RWPE2 (cell line): ENCODE results near the gene GLB1L2.
"Not testable (repeated sequence)": the region's sequence is repeated elsewhere in the genome, so short reads cannot be mapped to it uniquely, and the experiment has no call there.

Experiments
- ATAC-seq: fragments of 200-7000 bp; cut with Tn5 transposase; 3 replicates; pipeline ENCODE4 v1.9.1; 2021; ENCODE audit warnings: low read depth
- DNase-seq: peaks from one replicate; pipeline ENCODE4 v3.0.0-alpha.2; 2020; ENCODE audit warnings: low spot score
- H3K27ac ChIP-seq: fragments of 450-650 bp; 2 replicates; pipeline ENCODE4 v1.5.1; 2017; ENCODE audit warnings: mild to moderate bottlenecking; ENCODE audit not compliant: poor library complexity, severe bottlenecking
- H3K27me3 ChIP-seq: fragments of 250-450 bp; sonication (Bioruptor Pico); 2 replicates; pipeline ENCODE4 v1.5.1; 2021; ENCODE audit warnings: mild to moderate bottlenecking, moderate library complexity; ENCODE audit not compliant: insufficient read depth, poor library complexity, severe bottlenecking
- H3K36me3 ChIP-seq: fragments of 250-450 bp; sonication (Bioruptor Pico); 2 replicates; pipeline ENCODE4 v1.5.1; 2020; ENCODE audit warnings: low read depth, mild to moderate bottlenecking, moderate library complexity
- H3K4me1 ChIP-seq: fragments of 250-450 bp; sonication (Bioruptor Pico); 2 replicates; pipeline ENCODE4 v1.5.1; 2021; ENCODE audit warnings: mild to moderate bottlenecking, moderate library complexity; ENCODE audit not compliant: insufficient read depth, poor library complexity, severe bottlenecking
- H3K4me3 ChIP-seq: fragments of 250-450 bp; sonication (Bioruptor Pico); 2 replicates; pipeline ENCODE4 v1.5.1; 2021; ENCODE audit warnings: mild to moderate bottlenecking, moderate library complexity; ENCODE audit not compliant: severe bottlenecking
- H3K9me3 ChIP-seq: fragments of 250-450 bp; sonication (Bioruptor Pico); 2 replicates; pipeline ENCODE4 v1.5.1; 2021; ENCODE audit warnings: mild to moderate bottlenecking, moderate library complexity; ENCODE audit not compliant: severe bottlenecking
- CTCF ChIP-seq: fragments of 450-650 bp; IDR thresholded peaks from one replicate; pipeline ENCODE4 v1.5.1; 2017; ENCODE audit warnings: mild to moderate bottlenecking, moderate library complexity; ENCODE audit not compliant: poor library complexity, severe bottlenecking

Gene GLB1L2

GRCh38 chr11:134312807-134313206 is 19.0 kb upstream of the GLB1L2 start:
- no peak for TF ChIP-seq CTCF
- Histone ChIP-seq H3K9me3 (no peaks in the 10 kb centered on the region), H3K4me3 (no peak overlapping the region), H3K27me3 (peaks cover 9% of the 10 kb centered on the region), H3K36me3 (no peaks in the 10 kb centered on the region), H3K27ac (no peak overlapping the region), H3K4me1 (no peaks in the 10 kb centered on the region)
- ATAC-seq = no peak
- no peak for DNase-seq

DNA sequence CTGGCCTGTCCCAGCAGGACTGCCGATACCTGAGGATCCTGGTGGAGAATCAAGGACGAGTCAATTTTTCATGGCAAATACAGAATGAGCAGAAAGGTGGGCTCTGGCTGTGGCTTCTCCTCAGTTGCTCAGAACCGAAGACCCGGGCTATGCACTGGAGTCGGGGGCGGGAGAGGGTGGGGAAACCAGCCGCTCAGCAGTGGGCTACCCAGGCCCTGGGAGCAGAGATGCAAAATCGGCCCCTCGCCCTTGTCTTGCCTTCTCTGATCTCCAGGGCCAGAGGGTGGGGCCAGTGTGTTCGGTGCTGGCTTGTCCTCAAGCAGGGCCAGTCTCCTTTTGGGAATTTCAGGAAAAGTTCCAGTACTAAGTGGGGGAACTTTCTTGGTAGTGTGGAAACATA is 18.4 kb upstream of the GLB1L2 start:
- no peak for TF ChIP-seq CTCF
- no peak overlapping the region for H3K27ac ChIP-seq
- no peak overlapping the region for H3K4me3 ChIP-seq
- DNase-seq (no peak), ATAC-seq (peak; percentile 12; the same call in 1 of the 3 replicates)
- peaks cover 9% of the 10 kb centered on the region for H3K27me3 ChIP-seq
- H3K9me3 ChIP-seq = no peaks in the 10 kb centered on the region
- no peaks in the 10 kb centered on the region for H3K36me3 ChIP-seq
- H3K4me1 ChIP-seq = no peaks in the 10 kb centered on the region

- H3K9me3 ChIP-seq = no peaks in the 10 kb centered on the region
- TF ChIP-seq CTCF = no peak
- ATAC-seq (no peak; the same call in 2 of the 3 replicates), DNase-seq (no peak)
- no peaks in the 10 kb centered on the region for H3K4me1 ChIP-seq
- H3K27me3 ChIP-seq = peaks cover 9% of the 10 kb centered on the region
- no peak overlapping the region for H3K4me3 ChIP-seq
- H3K36me3 ChIP-seq = no peaks in the 10 kb centered on the region
- no peak overlapping the region for H3K27ac ChIP-seq
Measured at GRCh38 chr11:134313821-134314607, 17.8 kb upstream of the GLB1L2 start.

DNA sequence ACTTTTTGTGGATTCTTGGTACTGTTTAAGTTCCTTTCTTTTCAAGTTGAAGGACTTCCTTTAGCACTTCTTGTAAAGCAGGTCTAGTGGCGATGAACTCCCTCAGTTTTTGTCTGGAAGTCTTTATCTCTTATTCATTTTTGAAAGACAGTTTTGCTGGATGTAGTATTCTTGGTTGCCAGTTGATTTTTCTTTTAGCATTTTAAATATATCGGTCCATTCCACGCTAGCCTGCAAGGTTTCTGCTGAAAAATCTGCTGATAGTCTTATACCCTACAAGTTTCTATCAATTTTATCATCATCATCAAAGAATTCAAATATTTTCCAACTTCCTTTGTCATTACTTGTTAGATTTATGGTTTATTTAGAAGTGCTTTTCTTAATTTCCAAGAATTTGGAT is 14.7 kb upstream of the GLB1L2 start:
- Histone ChIP-seq H3K27me3 (peaks cover 9% of the 10 kb centered on the region), H3K4me1 (no peaks in the 10 kb centered on the region), H3K36me3 (no peaks in the 10 kb centered on the region), H3K27ac (no peak overlapping the region), H3K9me3 (no peaks in the 10 kb centered on the region), H3K4me3 (no peak overlapping the region)
- TF ChIP-seq CTCF = no peak
- DNase-seq (no peak), ATAC-seq (no peak)

DNA sequence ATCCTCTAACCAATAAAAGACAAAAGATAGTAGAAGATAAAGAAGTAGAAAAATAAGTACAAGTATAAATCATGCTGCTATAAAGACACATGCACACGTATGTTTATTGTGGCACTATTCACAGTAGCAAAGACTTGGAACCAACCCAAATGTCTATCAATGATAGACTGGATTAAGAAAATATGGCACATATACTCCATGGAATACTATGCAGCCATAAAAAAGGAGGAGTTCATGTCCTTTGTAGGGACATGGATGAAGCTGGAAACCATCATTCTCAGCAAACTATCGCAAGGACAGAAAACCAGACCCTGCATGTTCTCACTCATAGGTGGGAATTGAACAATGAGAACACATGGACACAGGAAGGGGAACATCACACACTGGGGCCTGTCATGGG is 10.4 kb upstream of the GLB1L2 start:
- not testable (repeated sequence) for ATAC-seq, H3K4me3 ChIP-seq, H3K4me1 ChIP-seq, H3K9me3 ChIP-seq, H3K36me3 ChIP-seq, H3K27ac ChIP-seq, DNase-seq, H3K27me3 ChIP-seq
